ENCODE measurements around the gene TATDN3. TPM values are rescaled to one million over a fixed set of nuclear protein-coding genes. Genes with fewer than 3 reads are reported as not detected.

TATDN3 gene
- total RNA-seq, 1 experiment from 2014 or later: 16.3 TPM

DNA sequence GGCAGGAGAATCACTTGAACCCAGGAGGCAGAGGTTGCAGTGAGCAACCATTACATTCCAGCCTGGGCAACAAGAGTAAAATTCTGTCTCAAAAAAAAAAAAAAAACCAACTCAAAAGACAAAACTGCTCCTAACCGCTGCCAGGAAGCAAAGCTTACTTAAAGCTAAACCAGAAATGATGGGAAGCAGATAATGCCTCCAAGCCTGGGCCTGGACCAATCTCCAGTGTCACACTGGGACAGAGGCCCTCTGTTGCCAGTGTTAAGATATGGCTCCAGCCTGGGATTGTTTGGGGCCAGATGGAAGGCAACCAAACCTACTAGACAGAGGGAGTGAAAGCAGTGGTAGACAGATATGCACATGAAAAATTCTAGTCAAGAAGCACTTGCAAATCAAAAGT is 37.0 kb upstream of the TATDN3 start:
- Histone ChIP-seq H2AFZ (ENCODE audit: low read depth, low read length, poor library complexity, severe bottlenecking) (no peak overlapping the region), H3K9ac (ENCODE audit: low read length) (no peak overlapping the region), H3K27me3 (ENCODE audit: insufficient read depth, low read length) (no peaks in the 10 kb centered on the region), H3K4me2 (ENCODE audit: low read length) (no peak overlapping the region), H3K79me2 (ENCODE audit: insufficient read depth, low read length) (peaks cover 22% of the 10 kb centered on the region), H4K20me1 (ENCODE audit: insufficient read depth) (no peaks in the 10 kb centered on the region; the same call in 1 of the 2 replicates), H3K36me3 (ENCODE audit: control insufficient read depth in 1 of 2, insufficient read depth in 2 of 2, low read length in 2 of 2) (no peaks in the 10 kb centered on the region), H3K4me1 (ENCODE audit: control insufficient read depth in 1 of 2, insufficient read depth in 2 of 2, low read length in 2 of 2) (peaks cover 0 to 6% of the 10 kb centered on the region in 2 experiments; a peak in 3 of 4 replicates), H3K9me2 (ENCODE audit: insufficient read depth) (no peaks in the 10 kb centered on the region), H3K9me3 (ENCODE audit: control insufficient read depth in 1 of 2, insufficient read depth in 1 of 2, low read depth in 1 of 2, low read length in 2 of 2) (no peaks in the 10 kb centered on the region), H3K4me3 (replicated peaks in 1 of 2; ENCODE audit: low read depth in 1 of 2, low read length in 2 of 2) (no peak overlapping the region), H3K27ac (ENCODE audit: low read depth, low read length) (no peak overlapping the region)
- TF ChIP-seq, protein P1, sequence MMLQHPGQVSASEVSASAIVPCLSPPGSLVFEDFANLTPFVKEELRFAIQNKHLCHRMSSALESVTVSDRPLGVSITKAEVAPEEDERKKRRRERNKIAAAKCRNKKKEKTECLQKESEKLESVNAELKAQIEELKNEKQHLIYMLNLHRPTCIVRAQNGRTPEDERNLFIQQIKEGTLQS (IDR thresholded peaks at IDR 0.05): no peak
- ChIA-PET POLR2A (no interaction called here), RAD21 (ENCODE audit: low non-redundant PET in 1 of 2, low total read pairs in 2 of 2, uncharacterized antibody in 2 of 2, unreplicated experiment in 2 of 2) (no interaction called here), CTCF (interaction anchor here (0.7 kb wide), 1 partner anchor 56 kb away, joined by 4 read pairs; no protein-coding TSS in a partner anchor)
- intact Hi-C loops (cut with micrococcal nuclease): loop anchor here (5.0 kb wide), 1 partner anchor 243 kb away; no protein-coding TSS in a partner anchor
- BruUV-seq (replicated peaks): no TSS peak
- DNase-seq (ENCODE audit: low read depth, low spot score) (no peak), ATAC-seq (no peak)

DNA sequence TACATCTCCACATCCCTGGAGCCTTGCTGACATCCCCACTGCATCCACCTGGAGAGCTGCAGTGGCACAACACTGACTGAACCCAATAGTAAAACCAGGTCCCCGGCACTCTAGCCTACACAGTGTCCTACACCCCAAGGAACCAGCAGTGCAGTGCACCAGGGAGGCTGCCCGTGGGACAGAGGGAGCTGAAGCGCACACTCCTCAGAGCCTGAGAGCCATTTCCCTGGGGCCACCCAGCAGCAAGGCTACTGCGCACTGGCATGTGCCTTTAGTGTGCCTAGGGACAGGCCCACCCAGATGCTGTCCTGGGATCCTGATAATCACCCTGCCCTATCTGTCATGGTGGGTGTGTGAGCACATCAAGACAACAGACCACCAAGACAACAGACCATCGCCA is 32.0 kb upstream of the TATDN3 start:
- no peaks in the 10 kb centered on the region; the same call in 1 of the 2 replicates for H4K20me1 ChIP-seq (ENCODE audit: insufficient read depth)
- intact Hi-C loops (cut with micrococcal nuclease): no loop called here
- RAD21 ChIA-PET (ENCODE audit: low non-redundant PET in 1 of 2, low total read pairs in 2 of 2, uncharacterized antibody in 2 of 2, unreplicated experiment in 2 of 2): no interaction called here
- no peak overlapping the region for H3K9ac ChIP-seq (ENCODE audit: low read length)
- H3K4me2 ChIP-seq (ENCODE audit: low read length): no peak overlapping the region
- no TSS peak for BruUV-seq (replicated peaks)
- no peak overlapping the region for H2AFZ ChIP-seq (ENCODE audit: low read depth, low read length, poor library complexity, severe bottlenecking)
- no peak overlapping the region for H3K27ac ChIP-seq (ENCODE audit: low read depth, low read length)
- DNase-seq (ENCODE audit: low read depth, low spot score) (no peak), ATAC-seq (peak; percentile 17; the same call in 1 of the 2 replicates)
- no peaks in the 10 kb centered on the region for H3K4me1 ChIP-seq (ENCODE audit: control insufficient read depth in 1 of 2, insufficient read depth in 2 of 2, low read length in 2 of 2)
- POLR2A ChIA-PET: no interaction called here
- CTCF ChIA-PET: interaction anchor here (0.6 kb wide), 1 partner anchor 10 kb away, joined by 3 read pairs; no protein-coding TSS in a partner anchor
- H3K27me3 ChIP-seq (ENCODE audit: insufficient read depth, low read length): no peaks in the 10 kb centered on the region
- H3K9me3 ChIP-seq (ENCODE audit: control insufficient read depth in 1 of 2, insufficient read depth in 1 of 2, low read depth in 1 of 2, low read length in 2 of 2): no peaks in the 10 kb centered on the region
- H3K36me3 ChIP-seq (ENCODE audit: control insufficient read depth in 1 of 2, insufficient read depth in 2 of 2, low read length in 2 of 2): 0 out of 4 replicates have a peak, but pooled peaks cover 0 to 4% of the 10 kb centered on the region in 2 experiments
- no peak overlapping the region for H3K4me3 ChIP-seq (replicated peaks in 1 of 2; ENCODE audit: low read depth in 1 of 2, low read length in 2 of 2)
- peaks cover 47% of the 10 kb centered on the region for H3K79me2 ChIP-seq (ENCODE audit: insufficient read depth, low read length)
- no peaks in the 10 kb centered on the region for H3K9me2 ChIP-seq (ENCODE audit: insufficient read depth)
- no peak for TF ChIP-seq EGR1 (IDR thresholded peaks at IDR 0.05; ENCODE audit: low read depth)
- TF ChIP-seq ZNF274 (IDR thresholded peaks at IDR 0.05; ENCODE audit: low read depth, low read length): no peak
- TF ChIP-seq, protein P2, sequence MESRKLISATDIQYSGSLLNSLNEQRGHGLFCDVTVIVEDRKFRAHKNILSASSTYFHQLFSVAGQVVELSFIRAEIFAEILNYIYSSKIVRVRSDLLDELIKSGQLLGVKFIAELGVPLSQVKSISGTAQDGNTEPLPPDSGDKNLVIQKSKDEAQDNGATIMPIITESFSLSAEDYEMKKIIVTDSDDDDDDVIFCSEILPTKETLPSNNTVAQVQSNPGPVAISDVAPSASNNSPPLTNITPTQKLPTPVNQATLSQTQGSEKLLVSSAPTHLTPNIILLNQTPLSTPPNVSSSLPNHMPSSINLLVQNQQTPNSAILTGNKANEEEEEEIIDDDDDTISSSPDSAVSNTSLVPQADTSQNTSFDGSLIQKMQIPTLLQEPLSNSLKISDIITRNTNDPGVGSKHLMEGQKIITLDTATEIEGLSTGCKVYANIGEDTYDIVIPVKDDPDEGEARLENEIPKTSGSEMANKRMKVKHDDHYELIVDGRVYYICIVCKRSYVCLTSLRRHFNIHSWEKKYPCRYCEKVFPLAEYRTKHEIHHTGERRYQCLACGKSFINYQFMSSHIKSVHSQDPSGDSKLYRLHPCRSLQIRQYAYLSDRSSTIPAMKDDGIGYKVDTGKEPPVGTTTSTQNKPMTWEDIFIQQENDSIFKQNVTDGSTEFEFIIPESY (IDR thresholded peaks at IDR 0.05; ENCODE audit: extremely low read depth, insufficient replicate concordance, low read length): no peak
- TF ChIP-seq EZH2phosphoT487 (IDR thresholded peaks at IDR 0.05; ENCODE audit: borderline replicate concordance): no peak
- TF ChIP-seq, protein P3, sequence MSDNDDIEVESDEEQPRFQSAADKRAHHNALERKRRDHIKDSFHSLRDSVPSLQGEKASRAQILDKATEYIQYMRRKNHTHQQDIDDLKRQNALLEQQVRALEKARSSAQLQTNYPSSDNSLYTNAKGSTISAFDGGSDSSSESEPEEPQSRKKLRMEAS (IDR thresholded peaks at IDR 0.05): no peak
- TF ChIP-seq FOSL1 (IDR thresholded peaks at IDR 0.05; ENCODE audit: low read depth): no peak
- no peak for TF ChIP-seq ZFX (IDR thresholded peaks at IDR 0.05)
- no peak for TF ChIP-seq RAD21 (IDR thresholded peaks at IDR 0.05; ENCODE audit: low read depth)
- no peak for TF ChIP-seq CTCF (IDR thresholded peaks at IDR 0.05 in 2 of 3, conservative IDR thresholded peaks at IDR 0.05 in 1 of 3; ENCODE audit: borderline replicate concordance in 1 of 3, insufficient read depth in 1 of 3, low read depth in 2 of 3, low read length in 2 of 3)
- TF ChIP-seq SIN3A (IDR thresholded peaks at IDR 0.05; ENCODE audit: low read depth): no peak
- TF ChIP-seq, protein P1 (IDR thresholded peaks at IDR 0.05): no peak
- no peak for TF ChIP-seq POLR2A (IDR thresholded peaks at IDR 0.05; ENCODE audit: borderline replicate concordance, extremely low read depth, insufficient read depth, insufficient read length)
- no peak for TF ChIP-seq JUND (IDR thresholded peaks at IDR 0.05)
- no peak for TF ChIP-seq TCF7L2 (IDR thresholded peaks at IDR 0.05; ENCODE audit: borderline replicate concordance, extremely low read depth, insufficient read depth, insufficient read length)
- TF ChIP-seq SRF (IDR thresholded peaks at IDR 0.05; ENCODE audit: low read depth): no peak
- TF ChIP-seq YY1 (IDR thresholded peaks at IDR 0.05; ENCODE audit: extremely low read depth, insufficient replicate concordance, low read depth, low read length): no peak
- no peak for TF ChIP-seq CBX3 (IDR thresholded peaks at IDR 0.05; ENCODE audit: low read depth)
